Naive thymus-derived CD4-positive, alpha-beta T cell (primary cell): ENCODE data around the gene GNPTAB. TPM values are rescaled to one million over a fixed set of nuclear protein-coding genes. Genes with fewer than 3 reads are reported as not detected.

Experiments
- ATAC-seq: fragments of 150-1000 bp; cut with Tn5 transposase; 2 replicates; pipeline ENCODE4 v1.10.0; 2021; ENCODE audit warnings: mild to moderate bottlenecking, moderate library complexity
- CTCF ChIA-PET: fragments of 350-600 bp; sonication (Branson Sonifier 250); formaldehyde crosslinking; loops from one replicate; lab custom pipeline; 2021; ENCODE audit warnings: antibody characterized with exemption; lab: Charles Lee
- POLR2A ChIA-PET: fragments of 350-600 bp; sonication (Branson Sonifier 250); formaldehyde crosslinking; loops from one replicate; lab custom pipeline; 2021; ENCODE audit warnings: antibody characterized with exemption, inconsistent platforms; lab: Charles Lee
- DNase-seq, 9 donors: peaks; one replicate each; pipeline versions ENCODE4 v3.0.0 to v3.0.0-alpha.2; 2020 to 2022; ENCODE audit warnings: mixed read lengths in 1 of 9
- H3K27ac ChIP-seq: one replicate; pipeline ENCODE4 v1.7.0; 2013; ENCODE audit warnings: mild to moderate bottlenecking, low read depth, low read length, moderate library complexity
- H3K27me3 ChIP-seq, 2 donors: one replicate each; pipeline ENCODE4 v1.7.0; 2013; ENCODE audit warnings: low read length in 2 of 2, mild to moderate bottlenecking in 2 of 2, moderate library complexity in 2 of 2; ENCODE audit not compliant: control insufficient read depth in 2 of 2, insufficient read depth in 2 of 2
- H3K36me3 ChIP-seq, 3 experiments: 1 replicate in 2 of 3; 2 replicates in 1 of 3; pipeline ENCODE4 v1.7.0; 2013; ENCODE audit warnings: low read length in 3 of 3, mild to moderate bottlenecking in 3 of 3, moderate library complexity in 1 of 3; ENCODE audit not compliant: insufficient read depth in 3 of 3, control insufficient read depth in 2 of 3
- H3K4me1 ChIP-seq, 2 donors: one replicate each; pipeline ENCODE4 v1.7.0; 2013; ENCODE audit warnings: low read length in 2 of 2, mild to moderate bottlenecking in 2 of 2, moderate library complexity in 1 of 2; ENCODE audit not compliant: control insufficient read depth in 2 of 2, insufficient read depth in 2 of 2
- H3K4me3 ChIP-seq: 2 replicates; pipeline ENCODE4 v1.7.0; 2013; ENCODE audit warnings: mild to moderate bottlenecking, low read length
- H3K9me3 ChIP-seq, 3 experiments: 1 replicate in 2 of 3; 2 replicates in 1 of 3; pipeline ENCODE4 v1.7.0; 2013; ENCODE audit warnings: low read length in 3 of 3; ENCODE audit not compliant: control insufficient read depth in 2 of 3
- H3K27ac Mint-ChIP-seq, 9 donors: one replicate each; pipeline ENCODE4 v1.8.0; 2020 to 2022; ENCODE audit warnings: mixed read lengths in 9 of 9, mild to moderate bottlenecking in 8 of 9, moderate library complexity in 5 of 9, inconsistent platforms in 2 of 9
- H3K27me3 Mint-ChIP-seq, 5 donors: one replicate each; pipeline ENCODE4 v1.8.0; 2021 to 2022; ENCODE audit warnings: mixed read lengths in 5 of 5, mild to moderate bottlenecking in 1 of 5
- H3K36me3 Mint-ChIP-seq, 5 donors: one replicate each; pipeline ENCODE4 v1.8.0; 2020 to 2022; ENCODE audit warnings: mixed read lengths in 5 of 5, mild to moderate bottlenecking in 3 of 5, inconsistent platforms in 1 of 5
- H3K4me1 Mint-ChIP-seq, 7 donors: one replicate each; pipeline ENCODE4 v1.8.0; 2020 to 2022; ENCODE audit warnings: mixed read lengths in 7 of 7, mild to moderate bottlenecking in 3 of 7, inconsistent platforms in 1 of 7
- H3K4me3 Mint-ChIP-seq, 10 donors: one replicate each; pipeline ENCODE4 v1.8.0; 2020 to 2022; ENCODE audit warnings: mild to moderate bottlenecking in 10 of 10, mixed read lengths in 10 of 10, moderate library complexity in 6 of 10, inconsistent platforms in 2 of 10
- H3K9me3 Mint-ChIP-seq, 11 donors: one replicate each; pipeline ENCODE4 v1.8.0; 2020 to 2022; ENCODE audit warnings: mixed read lengths in 11 of 11, mild to moderate bottlenecking in 4 of 11, inconsistent platforms in 1 of 11, moderate library complexity in 1 of 11
- intact Hi-C, 2 donors: fragments of 100-400 bp; cut with micrococcal nuclease; formaldehyde crosslinking; loops; one replicate each; pipeline ENCODE4 v1.15.1; 2023
- polyA plus RNA-seq, 2 donors: library from polyadenylated mRNA; unstranded; fragments of 300-500 nt; fragmentation: Illumina TruSeq; gene quantifications; one replicate each; pipeline ENCODE4 v1.2.3, GENCODE V29; 2021
- total RNA-seq, 6 experiments: library from RNA in 5 of 6; stranded (reverse) in 5 of 6; gene quantifications; 1 replicate in 5 of 6; 2 replicates in 1 of 6; pipeline ENCODE4 v1.2.3 and lab custom pipeline; 2021 to 2026

GNPTAB gene
- total RNA-seq: 10 to 100 TPM; 42.0 to 85.1 (median 62.2) TPM
- polyA plus RNA-seq: 10 to 100 TPM; 28.2 to 33.5 TPM
- total RNA-seq (lab: John Stamatoyannopoulos, UW): 77.9 reads per million, percentile 80 among the genes with 10 or more reads in this experiment

GRCh38 chr12:101830367-101831325, at the start of gene GNPTAB:
Gene GNPTAB, minus strand, starts transcription at chr12:101830959. Its CDS starts 284 bp downstream, at chr12:101830675.
- POLR2A ChIA-PET: interaction anchor here (0.7 to 3.5 kb wide), 11 partner anchors 9 to 424 kb away, joined by 3 to 22 read pairs (median 3); partner anchors contain the start of genes ARL1, CHPT1 and DRAM1

GRCh38 chr12:101878243-101878821, 47.6 kb upstream of the GNPTAB start:
- Histone ChIP-seq H3K9me3 (no peaks in the 10 kb centered on the region), H3K4me1 (peaks cover 0 to 6% of the 10 kb centered on the region in 2 donors), H3K27ac (no peak overlapping the region), H3K36me3 (peaks cover 0 to 5% (median 0%) of the 10 kb centered on the region in 3 experiments), H3K4me3 (peak overlapping the region; percentile 56), H3K27me3 (no peaks in the 10 kb centered on the region)
- Mint-ChIP-seq H3K36me3 (peaks cover 0 to 3% (median 0%) of the 10 kb centered on the region in 5 donors), H3K4me1 (peaks cover 8 to 18% (median 12%) of the 10 kb centered on the region in 7 donors), H3K27me3 (peaks cover 0 to 4% (median 0%) of the 10 kb centered on the region in 5 donors), H3K27ac (peak overlapping the region; percentile 47 to 89 (median 81)), H3K9me3 (no peaks in the 10 kb centered on the region), H3K4me3 (peak overlapping the region; percentile 76 to 95 (median 92))
- ATAC-seq: no peak
- no peak for DNase-seq
- CTCF ChIA-PET: interaction anchor here (0.6 kb wide), 1 partner anchor 48 kb away, joined by 4 read pairs; no protein-coding TSS in a partner anchor
- POLR2A ChIA-PET: interaction anchor here (1.0 kb wide), 1 partner anchor 49 kb away, joined by 3 read pairs; no protein-coding TSS in a partner anchor
- intact Hi-C loops: loop anchor here (2.0 to 5.0 kb wide), 4 partner anchors 182 to 596 kb away; partner anchors contain the start of genes CHPT1 (in 1 of the 2), UTP20 (in 1 of the 2) and WASHC3 (in 1 of the 2)

More at GRCh38 chr12:101830367-101831325, at the start of gene GNPTAB:
- Mint-ChIP-seq H3K4me1 (peaks cover 22 to 52% (median 47%) of the 10 kb centered on the region in 7 donors), H3K27ac (peak within 1 kb of the TSS; percentile 76 to 98 (median 93)), H3K36me3 (peaks cover 0 to 5% (median 0%) of the 10 kb centered on the region in 5 donors), H3K27me3 (no peaks in the 10 kb centered on the region), H3K4me3 (peak within 1 kb of the TSS; percentile 88 to 99 (median 98)), H3K9me3 (no peaks in the 10 kb centered on the region)
- no peaks in the 10 kb centered on the region for H3K27me3 ChIP-seq
- H3K36me3 ChIP-seq: no peaks in the 10 kb centered on the region
- H3K9me3 ChIP-seq: no peaks in the 10 kb centered on the region
- H3K4me3 ChIP-seq: peak within 1 kb of the TSS; percentile 89
- H3K27ac ChIP-seq: peak within 1 kb of the TSS; percentile 77
- ATAC-seq (peak; percentile 98), DNase-seq (peak; percentile 92 to 98 (median 95))
- CTCF ChIA-PET: interaction anchor here (0.9 to 9.8 kb wide), 13 partner anchors 9 to 424 kb away, joined by 3 to 73 read pairs (median 4); no protein-coding TSS in a partner anchor
- intact Hi-C loops: loop anchor here (1.0 to 5.0 kb wide), 16 partner anchors 7 to 1688 kb away; partner anchors contain the start of genes DRAM1 (in 2 of the 2), UTP20 (in 2 of the 2), BLTP3B (in 1 of the 2) and CHPT1 (in 1 of the 2)
- peaks cover 10 to 19% of the 10 kb centered on the region in 2 donors for H3K4me1 ChIP-seq

- ATAC-seq: no peak
- POLR2A ChIA-PET: interaction anchor here (1.0 kb wide), 1 partner anchor 48 kb away, joined by 3 read pairs; no protein-coding TSS in a partner anchor
These were observed 47.1 kb upstream of the GNPTAB start for GRCh38 chr12:101877806-101878242.

GRCh38 chr12:101876861-101877805, 46.4 kb upstream of the GNPTAB start, which contains the start of gene DRAM1:
Gene DRAM1, plus strand, starts transcription at chr12:101877580. Its CDS starts 210 bp downstream, at chr12:101877790.
- H3K9me3 ChIP-seq: no peaks in the 10 kb centered on the region
- no peaks in the 10 kb centered on the region for H3K9me3 Mint-ChIP-seq
- H3K27me3 ChIP-seq: no peaks in the 10 kb centered on the region
- peak within 1 kb of the TSS; percentile 56 for H3K4me3 ChIP-seq
- intact Hi-C loops: loop anchor here (1.0 to 5.0 kb wide), 6 partner anchors 46 to 595 kb away; partner anchors contain the start of genes GNPTAB (in 1 of the 2), NUP37 (in 1 of the 2), PARPBP (in 1 of the 2) and UTP20 (in 1 of the 2)
- H3K4me3 Mint-ChIP-seq: peak within 1 kb of the TSS; percentile 80 to 95 (median 92)
- peak within 1 kb of the TSS; percentile 78 for H3K27ac ChIP-seq
- H3K36me3 ChIP-seq: peaks cover 0 to 5% (median 0%) of the 10 kb centered on the region in 3 experiments
- ATAC-seq (peak; percentile 93), DNase-seq (peak; percentile 45 to 85 (median 61))
- POLR2A ChIA-PET: interaction anchor here (1.0 kb wide), 1 partner anchor 47 kb away, joined by 3 read pairs; no protein-coding TSS in a partner anchor
- peaks cover 8 to 18% (median 12%) of the 10 kb centered on the region in 7 donors for H3K4me1 Mint-ChIP-seq
- H3K27me3 Mint-ChIP-seq: peaks cover 0 to 4% (median 0%) of the 10 kb centered on the region in 5 donors
- H3K4me1 ChIP-seq: peaks cover 0 to 6% of the 10 kb centered on the region in 2 donors
- CTCF ChIA-PET: no interaction called here
- H3K27ac Mint-ChIP-seq: peak within 1 kb of the TSS; percentile 73 to 90 (median 84)
- H3K36me3 Mint-ChIP-seq: peaks cover 0 to 3% (median 0%) of the 10 kb centered on the region in 5 donors

More at GRCh38 chr12:101877806-101878242, 47.1 kb upstream of the GNPTAB start:
- H3K9me3 ChIP-seq: no peaks in the 10 kb centered on the region
- H3K36me3 ChIP-seq: peaks cover 0 to 5% (median 0%) of the 10 kb centered on the region in 3 experiments
- Mint-ChIP-seq H3K36me3 (peaks cover 0 to 3% (median 0%) of the 10 kb centered on the region in 5 donors), H3K9me3 (no peaks in the 10 kb centered on the region), H3K27me3 (peaks cover 0 to 4% (median 0%) of the 10 kb centered on the region in 5 donors), H3K4me3 (peak overlapping the region; percentile 76 to 95 (median 92)), H3K27ac (peak overlapping the region; percentile 32 to 89 (median 81)), H3K4me1 (peaks cover 8 to 18% (median 12%) of the 10 kb centered on the region in 7 donors)
- H3K4me1 ChIP-seq: peaks cover 0 to 6% of the 10 kb centered on the region in 2 donors
- CTCF ChIA-PET: no interaction called here
- intact Hi-C loops: loop anchor here (1.0 to 5.0 kb wide), 8 partner anchors 47 to 596 kb away; partner anchors contain the start of genes CHPT1 (in 1 of the 2), GNPTAB (in 1 of the 2), NUP37 (in 1 of the 2) and PARPBP (in 1 of the 2)
- peak overlapping the region; percentile 56 for H3K4me3 ChIP-seq
- peak overlapping the region; percentile 78 for H3K27ac ChIP-seq
- DNase-seq: peak in 4 of 9 donors; percentile 7 to 11 (median 8)
- H3K27me3 ChIP-seq: no peaks in the 10 kb centered on the region

- no peak for ATAC-seq
- H3K4me1 ChIP-seq: peaks cover 0 to 6% of the 10 kb centered on the region in 2 donors
These were observed 45.6 kb upstream of the GNPTAB start for GRCh38 chr12:101876322-101876860.

More at GRCh38 chr12:101876322-101876860, 45.6 kb upstream of the GNPTAB start:
- H3K4me1 Mint-ChIP-seq: peaks cover 8 to 15% (median 12%) of the 10 kb centered on the region in 7 donors
- peak overlapping the region; percentile 68 to 90 (median 76) for H3K27ac Mint-ChIP-seq
- H3K36me3 Mint-ChIP-seq: peaks cover 0 to 2% (median 0%) of the 10 kb centered on the region in 5 donors
- no peaks in the 10 kb centered on the region for H3K9me3 Mint-ChIP-seq
- Histone ChIP-seq H3K27me3 (no peaks in the 10 kb centered on the region), H3K9me3 (no peaks in the 10 kb centered on the region), H3K36me3 (peaks cover 0 to 5% (median 0%) of the 10 kb centered on the region in 3 experiments), H3K27ac (peak overlapping the region; percentile 78), H3K4me3 (peak overlapping the region; percentile 56)
- ChIA-PET CTCF (no interaction called here), POLR2A (no interaction called here)
- peaks cover 0 to 4% (median 0%) of the 10 kb centered on the region in 5 donors for H3K27me3 Mint-ChIP-seq
- intact Hi-C loops: loop anchor here (2.0 to 5.0 kb wide), 4 partner anchors 46 to 594 kb away; partner anchors contain the start of genes GNPTAB (in 1 of the 2), NUP37 (in 1 of the 2), PARPBP (in 1 of the 2) and UTP20 (in 1 of the 2)
- peak overlapping the region; percentile 37 to 95 (median 84) for H3K4me3 Mint-ChIP-seq
- no peak for DNase-seq
